Mesenchymal stem cell (in vitro differentiated cells and primary cell): Measurements from ENCODE around the gene NEDD4L.

Experiments used
- DNase-seq: peaks from one replicate; pipeline ENCODE4 v3.0.0-alpha.2; 2013
- H2AFZ ChIP-seq: one replicate; pipeline ENCODE4 v1.6.1; 2013; ENCODE audit warnings: low read depth, mild to moderate bottlenecking, control low read depth, inconsistent platforms, low read length, moderate library complexity
- H2AK5ac ChIP-seq: 2 replicates; pipeline ENCODE4 v1.6.1; 2013; ENCODE audit warnings: low read length, moderate library complexity, mild to moderate bottlenecking, inconsistent platforms; ENCODE audit not compliant: severe bottlenecking
- H2BK120ac ChIP-seq: one replicate; pipeline ENCODE4 v1.6.1; 2013; ENCODE audit warnings: low read depth, mild to moderate bottlenecking, inconsistent platforms, low read length, moderate library complexity
- H2BK12ac ChIP-seq, 2 experiments: one replicate each; pipeline ENCODE4 v1.6.1; 2013; ENCODE audit warnings: inconsistent platforms in 2 of 2, low read length in 2 of 2, mild to moderate bottlenecking in 2 of 2, moderate library complexity in 2 of 2, control low read depth in 1 of 2
- H2BK15ac ChIP-seq: one replicate; pipeline ENCODE4 v1.6.1; 2013; ENCODE audit warnings: mild to moderate bottlenecking, low read depth, inconsistent platforms; ENCODE audit not compliant: poor library complexity, severe bottlenecking
- H2BK5ac ChIP-seq: 2 replicates; pipeline ENCODE4 v1.6.1; 2013; ENCODE audit warnings: low read depth, mild to moderate bottlenecking, low read length, control low read depth, inconsistent platforms; ENCODE audit not compliant: poor library complexity, severe bottlenecking
- H3K14ac ChIP-seq, 2 experiments: one replicate each; pipeline ENCODE4 v1.6.1; 2013; ENCODE audit warnings: inconsistent platforms in 2 of 2, low read length in 2 of 2, control low read depth in 1 of 2, mild to moderate bottlenecking in 1 of 2, moderate library complexity in 1 of 2
- H3K18ac ChIP-seq, 2 experiments: one replicate each; pipeline ENCODE4 v1.6.1; 2013; ENCODE audit warnings: inconsistent platforms in 2 of 2, low read length in 2 of 2, control low read depth in 1 of 2, low read depth in 1 of 2, mild to moderate bottlenecking in 1 of 2
- H3K23ac ChIP-seq, 2 experiments: one replicate each; pipeline ENCODE4 v1.6.1; 2013; ENCODE audit warnings: inconsistent platforms in 2 of 2, low read length in 2 of 2, mild to moderate bottlenecking in 2 of 2, moderate library complexity in 2 of 2, control low read depth in 1 of 2
- H3K27ac ChIP-seq: 2 replicates; pipeline ENCODE4 v1.5.1; 2013; ENCODE audit warnings: mild to moderate bottlenecking, moderate library complexity, low read length, control low read depth, inconsistent platforms; ENCODE audit not compliant: poor library complexity, severe bottlenecking
- H3K27me3 ChIP-seq, 2 experiments: 2 replicates each; pipeline versions ENCODE4 v1.6.1 to v1.7.0; 2013; ENCODE audit warnings: low read length in 2 of 2, mild to moderate bottlenecking in 2 of 2, moderate library complexity in 2 of 2, control low read depth in 1 of 2, inconsistent platforms in 1 of 2; ENCODE audit not compliant: control insufficient read depth in 1 of 2, insufficient read depth in 1 of 2
- H3K36me3 ChIP-seq, 2 experiments: 2 replicates each; pipeline versions ENCODE4 v1.6.1 to v1.7.0; 2013; ENCODE audit warnings: low read length in 2 of 2, control low read depth in 1 of 2, inconsistent platforms in 1 of 2, low read depth in 1 of 2, mild to moderate bottlenecking in 1 of 2; ENCODE audit not compliant: insufficient read depth in 2 of 2, control insufficient read depth in 1 of 2
- H3K4ac ChIP-seq, 2 experiments: one replicate each; pipeline ENCODE4 v1.6.1; 2013; ENCODE audit warnings: inconsistent platforms in 2 of 2, low read length in 2 of 2, mild to moderate bottlenecking in 2 of 2, moderate library complexity in 2 of 2, control low read depth in 1 of 2, low read depth in 1 of 2
- H3K4me1 ChIP-seq: 2 replicates; pipeline ENCODE4 v1.6.1; 2013; ENCODE audit warnings: low read depth, low read length, control low read depth; ENCODE audit not compliant: control insufficient read depth, insufficient read depth
- H3K4me2 ChIP-seq: 2 replicates; pipeline ENCODE4 v1.6.1; 2013; ENCODE audit warnings: low read length, mild to moderate bottlenecking, inconsistent platforms; ENCODE audit not compliant: poor library complexity, severe bottlenecking
- H3K4me3 ChIP-seq, 2 experiments: 2 replicates each; pipeline versions ENCODE4 v1.5.1 to v1.7.0; 2013; ENCODE audit warnings: low read length in 2 of 2, mild to moderate bottlenecking in 2 of 2, control low read depth in 1 of 2, low read depth in 1 of 2; ENCODE audit not compliant: insufficient read depth in 1 of 2
- H3K79me1 ChIP-seq: replicated peaks from 2 replicates; pipeline ENCODE4 v1.6.1; 2013; ENCODE audit warnings: mild to moderate bottlenecking, control low read depth, low read length, inconsistent platforms; ENCODE audit not compliant: poor library complexity, severe bottlenecking
- H3K9ac ChIP-seq: 2 replicates; pipeline ENCODE4 v1.7.0; 2013; ENCODE audit warnings: mild to moderate bottlenecking, low read length, moderate library complexity
- H3K9me3 ChIP-seq: 2 replicates; pipeline ENCODE4 v1.7.0; 2013; ENCODE audit warnings: mild to moderate bottlenecking, low read length; ENCODE audit not compliant: control insufficient read depth
- H4K8ac ChIP-seq: one replicate; pipeline ENCODE4 v1.6.1; 2013; ENCODE audit warnings: inconsistent platforms, mild to moderate bottlenecking, low read length, moderate library complexity
- H4K91ac ChIP-seq: one replicate; pipeline ENCODE4 v1.6.1; 2013; ENCODE audit warnings: mild to moderate bottlenecking, low read length, inconsistent platforms
- WGBS: methylation state at CpG from one replicate; pipeline ENCODE4 v1.1.7; 2013; ENCODE audit warnings: mixed read lengths; 5-methylcytosine and 5-hydroxymethylcytosine counted together

Gene NEDD4L

DNA sequence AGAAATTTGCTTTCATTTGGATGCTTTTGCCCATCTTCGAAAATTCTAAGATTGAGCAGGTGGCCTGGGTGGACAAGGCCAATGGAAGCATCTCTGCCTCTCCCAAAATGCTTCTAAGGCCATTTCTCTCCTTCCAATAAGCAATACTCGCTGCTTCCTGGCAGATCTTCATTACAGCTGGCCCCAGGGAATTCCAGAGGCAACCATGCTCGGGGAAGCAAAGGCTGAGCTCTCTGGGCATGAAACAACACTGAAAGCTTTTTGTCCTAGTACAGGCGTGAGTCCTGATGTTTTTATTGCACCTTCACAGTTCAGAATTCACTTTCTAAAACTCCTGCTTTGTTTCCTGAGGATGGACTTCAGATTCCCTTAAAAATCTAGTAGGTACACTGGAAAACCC lies 11.8 kb upstream of the NEDD4L start:
- no peak overlapping the region for H2AFZ ChIP-seq
- H3K27ac ChIP-seq: no peak overlapping the region
- no peaks in the 10 kb centered on the region for H3K36me3 ChIP-seq
- no peaks in the 10 kb centered on the region for H3K79me1 ChIP-seq
- H4K91ac ChIP-seq: no peak overlapping the region
- H4K8ac ChIP-seq: no peak overlapping the region
- no peaks in the 10 kb centered on the region for H3K9me3 ChIP-seq
- H2BK120ac ChIP-seq: no peak overlapping the region
- 57% methylated on average over 4 of the region's 4 CpGs for WGBS
- no peak overlapping the region for H3K4ac ChIP-seq
- no peak overlapping the region for H2BK12ac ChIP-seq
- no peak overlapping the region for H3K9ac ChIP-seq
- H2BK5ac ChIP-seq: no peak overlapping the region
- no peak overlapping the region for H3K4me3 ChIP-seq
- no peak overlapping the region for H3K18ac ChIP-seq
- no peak overlapping the region for H2AK5ac ChIP-seq
- H3K27me3 ChIP-seq: peaks cover 47 to 56% of the 10 kb centered on the region in 2 experiments
- H3K4me2 ChIP-seq: no peak overlapping the region
- H3K4me1 ChIP-seq: no peaks in the 10 kb centered on the region
- H2BK15ac ChIP-seq: no peak overlapping the region
- no peak overlapping the region for H3K23ac ChIP-seq
- no peak for DNase-seq
- no peak overlapping the region for H3K14ac ChIP-seq

DNA sequence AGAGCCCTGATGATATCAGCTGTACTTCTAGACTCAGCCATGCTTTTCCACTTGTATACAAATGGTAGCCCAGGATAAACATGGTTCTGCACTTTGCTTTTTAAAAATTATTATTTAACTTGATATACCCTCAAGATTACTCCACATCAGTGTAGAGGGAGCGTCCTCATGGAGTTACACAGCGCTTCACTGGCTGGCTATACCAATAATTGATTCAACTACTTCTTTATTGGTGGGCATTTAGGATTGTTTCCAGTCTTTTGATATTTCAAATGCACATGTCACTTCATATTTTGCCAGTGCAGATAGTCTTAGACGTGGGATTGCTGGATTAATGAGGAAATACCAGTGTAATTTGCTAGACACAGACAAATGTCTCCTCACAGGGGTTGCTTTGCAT lies 10.8 kb upstream of the NEDD4L start:
- no peak overlapping the region for H3K18ac ChIP-seq
- peaks cover 40 to 46% of the 10 kb centered on the region in 2 experiments for H3K27me3 ChIP-seq
- H3K4me3 ChIP-seq: no peak overlapping the region
- no peak overlapping the region for H3K4ac ChIP-seq
- no peak overlapping the region for H2AK5ac ChIP-seq
- H3K14ac ChIP-seq: no peak overlapping the region
- no peak overlapping the region for H2BK120ac ChIP-seq
- H2BK15ac ChIP-seq: no peak overlapping the region
- no peak overlapping the region for H3K27ac ChIP-seq
- no peak overlapping the region for H3K4me2 ChIP-seq
- no peak overlapping the region for H4K91ac ChIP-seq
- DNase-seq: no peak
- 78% methylated on average over 3 of the region's 3 CpGs for WGBS
- H3K9ac ChIP-seq: no peak overlapping the region
- H2BK12ac ChIP-seq: no peak overlapping the region
- no peaks in the 10 kb centered on the region for H3K36me3 ChIP-seq
- no peak overlapping the region for H3K23ac ChIP-seq
- no peaks in the 10 kb centered on the region for H3K4me1 ChIP-seq
- no peaks in the 10 kb centered on the region for H3K79me1 ChIP-seq
- no peak overlapping the region for H2BK5ac ChIP-seq
- no peak overlapping the region for H2AFZ ChIP-seq
- no peaks in the 10 kb centered on the region for H3K9me3 ChIP-seq
- H4K8ac ChIP-seq: no peak overlapping the region

DNA sequence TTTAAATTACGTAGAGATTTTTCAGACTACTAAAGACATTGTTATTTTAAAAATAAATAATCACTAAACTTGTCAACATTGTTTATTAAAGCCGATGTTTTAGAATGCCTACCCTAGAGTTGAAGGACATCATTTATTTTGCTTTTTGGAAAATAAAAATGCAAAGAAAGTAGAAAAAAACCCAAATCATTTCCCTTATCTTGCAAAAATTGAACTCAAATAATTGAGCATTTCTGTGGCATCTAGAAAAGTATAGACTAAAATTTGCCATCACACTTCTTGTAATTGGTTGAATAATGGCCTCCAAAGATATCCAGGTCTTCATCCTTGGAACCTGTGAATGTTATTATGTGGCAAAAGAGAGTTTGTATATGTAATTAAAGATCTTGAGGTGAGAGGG lies 9.7 kb upstream of the NEDD4L start:
- no peak overlapping the region for H2AK5ac ChIP-seq
- no peak overlapping the region for H2AFZ ChIP-seq
- no peak overlapping the region for H3K4me3 ChIP-seq
- no peak overlapping the region for H4K91ac ChIP-seq
- no peaks in the 10 kb centered on the region for H3K4me1 ChIP-seq
- no peak overlapping the region for H3K18ac ChIP-seq
- no peak overlapping the region for H4K8ac ChIP-seq
- WGBS: no CpG with 5 or more reads among the region's 2 CpGs
- H3K27me3 ChIP-seq: peaks cover 33 to 40% of the 10 kb centered on the region in 2 experiments
- DNase-seq: no peak
- no peaks in the 10 kb centered on the region for H3K36me3 ChIP-seq
- H2BK120ac ChIP-seq: no peak overlapping the region
- no peak overlapping the region for H3K14ac ChIP-seq
- H2BK15ac ChIP-seq: no peak overlapping the region
- H2BK5ac ChIP-seq: no peak overlapping the region
- no peak overlapping the region for H3K9ac ChIP-seq
- H3K4me2 ChIP-seq: no peak overlapping the region
- no peaks in the 10 kb centered on the region for H3K9me3 ChIP-seq
- H3K79me1 ChIP-seq: no peaks in the 10 kb centered on the region
- H2BK12ac ChIP-seq: no peak overlapping the region
- H3K4ac ChIP-seq: no peak overlapping the region
- H3K23ac ChIP-seq: no peak overlapping the region
- no peak overlapping the region for H3K27ac ChIP-seq

DNA sequence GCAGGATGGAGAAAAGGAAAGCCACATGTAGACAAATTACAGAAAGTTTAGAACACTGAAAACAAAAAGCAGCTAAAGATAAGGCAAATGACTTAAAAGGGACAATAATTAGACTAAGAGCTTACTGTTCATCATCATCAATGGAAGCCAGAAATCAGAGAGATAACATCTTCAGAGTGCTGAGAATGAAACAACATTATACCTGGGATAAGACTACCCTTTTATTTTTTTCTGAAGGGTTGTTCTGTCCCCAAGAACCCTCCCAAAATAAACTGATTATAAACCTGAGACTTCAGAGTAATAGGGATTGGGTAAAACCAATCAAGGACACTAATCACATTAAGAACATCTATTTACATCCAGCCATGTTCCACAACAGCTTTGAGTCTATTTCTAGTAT lies 6.9 kb upstream of the NEDD4L start:
- no peaks in the 10 kb centered on the region for H3K4me1 ChIP-seq
- H3K27me3 ChIP-seq: peaks cover 19 to 24% of the 10 kb centered on the region in 2 experiments
- H2BK5ac ChIP-seq: no peak overlapping the region
- H3K36me3 ChIP-seq: no peaks in the 10 kb centered on the region
- H3K4me2 ChIP-seq: no peak overlapping the region
- H2BK12ac ChIP-seq: no peak overlapping the region
- no peak overlapping the region for H2BK120ac ChIP-seq
- H3K9me3 ChIP-seq: no peaks in the 10 kb centered on the region
- no peak overlapping the region for H4K8ac ChIP-seq
- no peak overlapping the region for H3K4me3 ChIP-seq
- no peak overlapping the region for H4K91ac ChIP-seq
- DNase-seq: no peak
- no peak overlapping the region for H2AFZ ChIP-seq
- no peak overlapping the region for H3K9ac ChIP-seq
- H3K14ac ChIP-seq: no peak overlapping the region
- H2AK5ac ChIP-seq: no peak overlapping the region
- H3K23ac ChIP-seq: no peak overlapping the region
- no peak overlapping the region for H3K18ac ChIP-seq
- no peak overlapping the region for H3K27ac ChIP-seq
- no peak overlapping the region for H2BK15ac ChIP-seq
- no peak overlapping the region for H3K4ac ChIP-seq
- no peaks in the 10 kb centered on the region for H3K79me1 ChIP-seq
